ENCODE measurements around the gene GNAS.
"Not testable (repeated sequence)": the region's sequence is repeated elsewhere in the genome, so short reads cannot be mapped to it uniquely, and the experiment has no call there.

GNAS gene

DNA sequence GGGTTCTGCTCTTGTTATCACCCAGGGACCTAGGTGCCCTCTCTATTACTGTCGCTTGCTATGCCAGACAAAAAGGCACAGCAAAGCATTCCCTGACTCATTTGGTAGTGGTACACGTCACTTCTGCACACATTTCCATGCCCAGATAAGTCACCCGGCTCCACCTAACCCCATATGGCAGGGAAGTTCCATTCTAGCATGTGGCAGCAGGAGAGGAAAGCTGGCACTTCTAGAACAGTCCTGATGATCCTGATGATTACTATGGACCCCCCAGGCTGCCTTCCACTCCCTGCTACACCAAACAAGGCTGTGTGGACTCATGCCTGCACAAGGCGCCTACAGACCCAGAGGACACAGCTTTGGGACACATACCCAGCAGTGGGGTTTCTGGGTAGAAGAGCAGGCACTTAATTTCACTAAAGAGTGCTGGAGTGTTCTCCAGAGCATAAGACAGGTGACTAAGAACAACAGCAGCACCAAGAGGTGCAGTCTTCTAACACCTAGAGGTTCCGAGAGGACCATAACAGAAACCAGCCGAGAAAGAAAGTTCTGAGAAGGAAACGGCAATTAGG lies 75.1 kb downstream of the GNAS start:
- no peak for DNase-seq (ENCODE audit: low read depth in 2 of 2)

DNA sequence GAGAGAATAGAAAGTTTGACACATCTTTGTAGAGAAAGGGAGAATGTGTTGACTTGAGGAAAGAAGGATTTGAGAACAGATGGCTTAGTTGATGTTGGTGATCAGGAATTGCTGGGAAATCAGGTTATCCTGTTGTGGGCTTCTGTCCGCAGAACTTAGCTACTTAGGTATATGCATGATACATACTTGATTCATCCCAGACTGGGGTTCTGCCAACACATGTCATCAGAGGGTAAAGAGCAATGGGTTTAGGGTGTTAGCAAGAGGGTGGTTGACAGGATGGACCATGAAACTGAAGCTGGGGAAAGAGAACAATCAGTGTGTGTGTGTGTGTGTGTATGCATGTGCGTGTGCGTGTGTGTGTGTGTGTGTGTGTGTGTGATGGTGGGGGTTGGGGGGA lies 78.0 kb downstream of the GNAS start:
- DNase-seq (ENCODE audit: low read depth in 2 of 2): no peak

DNA sequence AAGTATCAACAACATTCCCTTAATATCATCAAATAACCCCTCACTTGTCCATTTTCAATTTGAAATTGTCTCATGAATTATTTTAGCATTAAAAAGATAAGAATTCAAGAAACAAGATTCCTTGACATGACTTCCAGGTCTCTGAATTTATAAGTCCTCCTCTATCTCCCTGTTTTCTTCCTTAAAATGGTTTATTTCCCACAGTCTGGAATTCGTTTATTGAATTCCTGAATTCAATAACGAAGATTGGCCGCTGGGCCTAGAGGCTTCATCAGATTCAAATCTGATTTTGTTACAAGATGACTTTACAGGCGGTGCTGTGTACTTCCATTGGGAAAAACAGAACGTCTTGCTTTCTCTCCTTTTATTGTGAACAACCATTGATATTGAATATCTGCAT lies 79.7 kb downstream of the GNAS start:
- DNase-seq (ENCODE audit: low read depth in 2 of 2): no peak

DNA sequence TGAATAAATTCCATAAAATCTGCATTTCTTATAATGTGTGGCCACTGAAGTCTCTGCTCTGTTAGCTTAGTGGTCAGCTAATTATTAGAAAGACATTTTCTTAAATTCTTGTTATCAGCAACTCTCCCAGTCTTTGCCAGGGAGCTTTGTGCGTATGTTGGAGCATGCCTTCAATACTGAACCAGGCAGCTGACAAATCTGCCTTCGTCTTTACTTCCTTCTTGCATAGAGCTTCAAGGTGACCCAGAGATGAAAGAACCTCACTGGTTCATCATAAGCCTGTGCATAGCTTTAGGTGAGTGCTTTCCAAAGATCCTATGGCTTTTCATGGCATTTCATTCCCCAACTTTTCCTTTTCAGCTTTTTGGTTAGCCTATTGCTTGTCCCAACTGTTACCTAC lies 85.6 kb downstream of the GNAS start:
- DNase-seq (ENCODE audit: low read depth in 2 of 2): no peak

DNA sequence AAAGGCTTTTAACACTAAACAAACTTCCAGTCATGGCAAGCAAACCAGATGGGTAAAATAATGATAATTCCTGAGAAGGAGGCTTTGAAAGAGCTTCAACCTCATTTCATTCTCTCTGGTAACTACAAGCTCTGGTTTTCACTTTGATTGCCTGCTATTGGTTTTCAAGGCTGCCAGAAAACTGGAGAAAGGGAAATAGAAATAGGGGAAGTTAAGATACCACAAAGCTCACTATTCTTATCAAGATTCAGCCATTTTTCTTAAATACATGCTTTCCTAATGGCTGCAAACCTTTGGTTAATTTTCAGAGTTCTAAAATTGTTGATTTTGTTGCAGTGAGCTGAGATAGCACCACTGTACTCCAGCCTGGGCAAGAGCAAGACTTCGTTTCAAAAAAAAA lies 86.0 kb downstream of the GNAS start:
- no peak for DNase-seq (ENCODE audit: low read depth in 2 of 2)

DNA sequence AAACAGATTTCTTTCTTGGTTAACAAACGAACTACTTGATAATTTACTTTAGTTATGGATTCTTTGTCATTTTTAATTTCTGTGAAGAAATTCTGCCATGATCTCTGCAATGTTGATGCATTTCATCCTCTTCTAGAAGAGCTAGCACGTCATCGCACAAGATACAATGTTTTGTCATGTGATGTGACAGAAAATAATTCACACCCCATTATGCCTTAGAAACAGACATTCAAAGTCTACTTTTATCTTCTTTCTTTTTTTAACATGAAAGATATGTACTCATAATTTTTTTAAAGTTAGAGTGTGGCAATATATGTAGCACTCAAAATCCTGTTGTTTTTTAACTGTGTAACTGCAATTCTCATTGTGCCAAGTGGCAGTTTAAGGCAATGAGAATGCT lies 89.0 kb downstream of the GNAS start:
- no peak for DNase-seq (ENCODE audit: low read depth in 2 of 2)

DNA sequence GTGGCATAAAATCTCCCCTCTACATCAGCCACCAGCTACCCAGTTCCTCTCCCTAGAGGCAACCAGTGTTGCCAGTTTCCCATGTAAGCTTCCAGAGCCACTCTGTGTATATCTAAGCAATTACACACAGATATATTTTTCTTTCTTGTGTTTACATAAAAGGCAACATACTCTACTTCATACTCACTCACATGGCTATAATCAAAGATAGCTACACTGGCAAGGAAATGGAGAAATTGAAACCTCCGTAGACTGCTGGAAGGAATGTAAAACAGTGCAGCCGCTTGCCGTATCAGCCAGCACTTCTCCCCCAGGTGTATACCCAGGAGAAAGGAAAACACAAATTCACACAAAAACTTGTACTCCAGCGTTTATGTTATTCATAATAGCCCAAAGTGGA lies 90.0 kb downstream of the GNAS start:
- DNase-seq (ENCODE audit: low read depth in 2 of 2): no peak

DNA sequence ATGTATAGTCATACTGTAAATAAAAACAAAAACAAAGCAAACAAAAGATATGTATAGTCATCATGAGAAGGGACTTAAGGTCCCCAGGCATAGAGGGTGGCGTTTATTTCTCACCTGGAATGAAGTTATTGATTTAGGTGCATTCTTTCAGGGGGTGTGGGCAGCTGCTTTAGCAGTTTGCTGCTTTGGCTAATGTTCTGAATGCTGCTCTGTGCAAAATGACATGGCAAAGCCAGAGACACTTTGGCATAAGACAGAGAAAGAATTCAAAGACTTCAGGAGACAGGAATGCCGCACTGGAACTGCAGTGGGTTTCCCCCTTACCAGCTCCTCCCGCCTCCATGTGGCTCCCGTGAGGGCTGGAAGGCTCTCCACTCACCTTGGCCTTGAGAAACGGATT lies 92.1 kb downstream of the GNAS start:
- DNase-seq (ENCODE audit: low read depth in 2 of 2): no peak

DNA sequence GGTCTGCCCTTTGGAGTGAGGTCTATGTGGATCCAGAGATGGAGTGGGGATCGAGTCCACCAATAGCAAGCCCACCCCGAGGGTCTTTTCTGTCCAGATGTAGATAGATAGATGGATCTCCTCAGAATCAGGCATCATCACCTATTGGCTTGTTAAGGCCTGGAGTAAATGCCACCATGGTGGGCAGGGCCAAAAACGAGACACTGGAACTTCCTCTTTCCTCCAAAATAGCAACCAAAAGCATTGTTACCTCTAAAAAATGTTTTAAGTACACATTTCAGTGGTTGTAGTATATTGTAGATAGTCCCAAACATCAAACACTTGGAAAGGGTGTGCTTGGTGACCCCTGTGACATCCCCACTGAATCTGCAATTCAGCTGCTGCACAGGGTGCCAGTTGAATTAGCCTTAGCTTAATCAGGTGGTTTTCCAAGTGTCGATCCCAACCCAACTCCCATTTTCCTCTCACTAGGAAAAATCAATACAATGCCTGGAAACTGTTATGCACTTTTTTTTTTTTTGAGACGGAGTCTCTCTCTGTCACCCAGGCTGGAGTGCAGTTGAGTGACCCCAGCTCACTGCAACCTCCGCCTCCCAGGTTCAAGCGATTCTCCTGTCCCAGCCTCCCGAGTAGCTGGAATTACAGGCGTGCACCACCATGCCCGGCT lies 93.6 kb downstream of the GNAS start:
- DNase-seq (ENCODE audit: low read depth in 2 of 2): no peak

DNA sequence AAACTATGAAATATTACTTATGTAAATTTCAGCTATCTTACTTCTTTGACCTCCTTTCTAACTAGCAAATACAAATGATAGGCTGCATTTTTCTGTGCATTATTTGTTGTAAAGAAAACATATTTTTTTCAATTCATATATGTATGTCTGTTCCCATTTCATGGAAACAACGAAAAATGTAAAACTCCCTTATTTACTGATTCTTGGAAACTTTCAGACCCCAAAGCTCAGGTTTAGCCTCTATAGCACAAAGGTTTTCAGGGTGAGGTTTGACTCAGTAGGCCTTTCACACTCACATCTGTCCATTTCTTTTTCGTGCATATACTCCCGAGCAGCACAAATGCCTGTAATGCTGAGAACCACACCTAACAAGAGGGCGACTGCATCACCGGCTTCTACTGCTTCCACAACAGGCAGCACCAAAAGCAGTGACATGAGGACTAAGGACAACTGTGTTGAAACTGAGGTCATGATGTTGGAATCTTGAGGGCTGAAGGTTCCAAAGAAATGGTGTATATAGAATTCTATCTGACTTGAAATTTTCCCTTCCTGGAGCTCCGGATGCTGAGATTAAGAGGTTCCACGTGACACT lies 95.4 kb downstream of the GNAS start:
- not testable (repeated sequence) for DNase-seq (ENCODE audit: low read depth in 2 of 2)

DNA sequence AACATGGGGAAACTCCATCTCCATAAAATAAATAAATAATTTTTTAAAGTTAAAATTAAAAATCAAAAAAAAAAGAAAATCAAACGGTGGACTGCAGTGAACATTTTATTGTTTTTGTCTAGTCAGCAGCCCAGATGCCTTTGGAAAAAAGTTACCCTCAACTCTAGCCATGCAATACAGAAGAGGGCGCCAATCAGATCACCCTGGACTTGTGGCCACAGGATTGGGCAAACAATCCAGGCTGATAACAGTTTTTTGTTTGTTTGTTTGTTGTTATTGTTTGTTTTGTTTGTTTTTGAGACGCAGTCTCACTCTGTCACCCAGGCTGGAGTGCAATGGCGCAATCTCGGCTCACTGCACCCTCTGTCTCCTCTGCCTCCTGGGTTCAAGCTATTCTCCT lies 98.1 kb downstream of the GNAS start:
- DNase-seq (ENCODE audit: low read depth in 2 of 2): no peak

DNA sequence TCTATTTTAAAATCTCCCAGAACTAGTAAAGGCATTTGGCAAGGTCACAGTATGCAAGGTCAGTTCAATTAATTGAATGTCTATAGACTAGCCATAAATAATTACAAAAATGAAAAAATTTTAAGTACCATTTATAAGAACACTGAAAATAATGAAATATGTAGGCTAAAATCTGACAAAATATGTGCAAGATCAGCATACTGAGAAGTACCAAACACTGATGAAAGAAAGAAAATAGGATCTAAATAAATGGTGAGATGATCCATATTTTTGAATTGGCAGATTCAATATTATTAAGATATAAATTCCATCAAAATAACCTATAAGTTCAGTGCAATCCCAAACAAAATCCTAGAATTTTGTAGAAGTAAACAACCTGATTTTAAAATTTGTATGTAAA lies 100.5 kb downstream of the GNAS start:
- DNase-seq (ENCODE audit: low read depth in 2 of 2): no peak

DNA sequence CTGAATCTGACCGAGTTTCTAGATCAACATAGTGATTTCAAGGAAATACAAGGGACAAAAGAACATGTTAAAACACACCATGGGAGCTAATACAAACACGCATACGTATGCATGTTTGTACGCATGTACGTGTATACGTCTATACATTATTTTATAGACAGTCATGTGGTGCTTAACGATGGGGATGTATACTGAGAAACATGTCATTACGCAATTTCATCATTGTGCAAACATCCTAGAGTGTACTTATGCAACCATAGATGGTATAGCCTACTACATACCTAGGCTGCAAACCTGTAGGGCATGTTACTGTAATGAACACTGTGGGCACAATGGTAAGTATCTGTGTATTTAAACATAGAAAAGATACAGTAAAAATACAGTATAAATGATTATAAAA lies 103.6 kb downstream of the GNAS start:
- no peak for DNase-seq (ENCODE audit: low read depth in 2 of 2)

DNA sequence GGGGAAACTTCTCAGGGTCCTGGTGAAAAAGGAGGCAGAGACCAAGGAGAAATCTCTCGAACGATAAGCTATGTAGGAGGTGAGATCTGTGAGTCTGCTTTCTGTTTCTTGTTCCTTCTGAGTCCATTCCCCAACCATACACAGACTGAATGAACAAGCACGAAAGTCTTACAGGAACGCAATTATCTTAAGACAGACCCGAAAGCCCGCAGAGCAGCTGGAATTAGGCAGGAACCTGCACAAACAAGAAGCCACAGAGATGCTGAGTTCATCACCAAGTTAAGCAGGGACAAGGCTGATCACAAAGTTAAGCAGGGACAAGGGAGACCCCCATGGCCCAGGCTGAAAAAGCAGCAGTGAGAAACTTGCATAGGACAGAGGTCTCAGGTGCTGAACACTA lies 107.1 kb downstream of the GNAS start:
- DNase-seq (ENCODE audit: low read depth in 2 of 2): no peak
